Uterus (tissue), 2 donors: ENCODE results near the gene C10orf71.

ENCODE experiments used
- POLR2A ChIP-seq, 2 donors: fragments of 450-650 bp; IDR thresholded peaks; one replicate each; pipeline ENCODE4 v1.6.1; 2016; ENCODE audit warnings: antibody characterized with exemption in 2 of 2, mild to moderate bottlenecking in 1 of 2, moderate library complexity in 1 of 2
- TF ChIP-seq, protein P1 (sequence below), 4 experiments: fragments of 200-600 bp in 2 of 4; fragments of 450-650 bp in 2 of 4; sonication (generic) in 2 of 4; IDR thresholded peaks; one replicate each; pipeline ENCODE4 v1.5.1; 2016 to 2019; ENCODE audit warnings: antibody characterized with exemption in 4 of 4, mild to moderate bottlenecking in 2 of 4, moderate library complexity in 1 of 4

DNA sequence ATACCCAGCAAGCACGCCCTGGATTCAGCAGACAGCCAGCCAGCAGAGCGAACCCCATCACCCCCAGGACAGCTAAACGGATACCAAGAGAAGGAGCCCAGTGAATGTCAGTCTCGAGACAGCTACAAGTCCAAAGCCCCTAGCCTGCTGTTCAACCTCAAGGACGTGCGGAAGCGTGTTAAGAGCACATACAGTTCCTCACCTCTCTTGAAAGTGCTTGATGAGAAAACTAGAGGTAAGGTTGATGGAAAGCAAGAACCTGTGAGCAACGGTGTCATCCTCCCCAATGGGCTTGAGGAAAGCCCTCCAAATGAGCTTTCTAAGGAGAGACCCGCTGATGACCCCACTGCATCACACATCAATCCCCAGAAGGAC lies 24.9 kb downstream of the C10orf71 start:
- no peak for TF ChIP-seq POLR2A (IDR thresholded peaks at IDR 0.05)
- TF ChIP-seq, protein P1, sequence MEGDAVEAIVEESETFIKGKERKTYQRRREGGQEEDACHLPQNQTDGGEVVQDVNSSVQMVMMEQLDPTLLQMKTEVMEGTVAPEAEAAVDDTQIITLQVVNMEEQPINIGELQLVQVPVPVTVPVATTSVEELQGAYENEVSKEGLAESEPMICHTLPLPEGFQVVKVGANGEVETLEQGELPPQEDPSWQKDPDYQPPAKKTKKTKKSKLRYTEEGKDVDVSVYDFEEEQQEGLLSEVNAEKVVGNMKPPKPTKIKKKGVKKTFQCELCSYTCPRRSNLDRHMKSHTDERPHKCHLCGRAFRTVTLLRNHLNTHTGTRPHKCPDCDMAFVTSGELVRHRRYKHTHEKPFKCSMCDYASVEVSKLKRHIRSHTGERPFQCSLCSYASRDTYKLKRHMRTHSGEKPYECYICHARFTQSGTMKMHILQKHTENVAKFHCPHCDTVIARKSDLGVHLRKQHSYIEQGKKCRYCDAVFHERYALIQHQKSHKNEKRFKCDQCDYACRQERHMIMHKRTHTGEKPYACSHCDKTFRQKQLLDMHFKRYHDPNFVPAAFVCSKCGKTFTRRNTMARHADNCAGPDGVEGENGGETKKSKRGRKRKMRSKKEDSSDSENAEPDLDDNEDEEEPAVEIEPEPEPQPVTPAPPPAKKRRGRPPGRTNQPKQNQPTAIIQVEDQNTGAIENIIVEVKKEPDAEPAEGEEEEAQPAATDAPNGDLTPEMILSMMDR (IDR thresholded peaks at IDR 0.05): no peak
